NCI-H1436 treated with DMSO at 0.1 percent for 48 hours (cell line): ENCODE measurements around the gene EYA2.

ENCODE experiments used
- DNase-seq: peaks from one replicate; lab custom pipeline; 2025; lab: John Stamatoyannopoulos, UW

EYA2 gene

GRCh38 chr20:47036091-47036870 lies 141.6 kb downstream of the EYA2 start:
- no peak for DNase-seq

GRCh38 chr20:47038566-47039560 lies 144.2 kb downstream of the EYA2 start:
- no peak for DNase-seq

- no peak for DNase-seq
Observed at GRCh38 chr20:47040506-47041125, 146.0 kb downstream of the EYA2 start.

GRCh38 chr20:47041396-47041899 lies 146.8 kb downstream of the EYA2 start:
- no peak for DNase-seq

- DNase-seq: no peak
Observed at GRCh38 chr20:47042464-47042863, 147.8 kb downstream of the EYA2 start.

- DNase-seq: no peak
Observed at GRCh38 chr20:47043086-47043485, 148.4 kb downstream of the EYA2 start.

- DNase-seq: no peak
Observed at GRCh38 chr20:47044938-47045337, 150.3 kb downstream of the EYA2 start.

GRCh38 chr20:47048054-47048453 lies 153.4 kb downstream of the EYA2 start:
- DNase-seq: no peak

- no peak for DNase-seq
Observed at GRCh38 chr20:47049771-47050170, 155.1 kb downstream of the EYA2 start.

- DNase-seq: no peak
Observed at GRCh38 chr20:47050996-47051395, 156.4 kb downstream of the EYA2 start.

- no peak for DNase-seq
Observed at GRCh38 chr20:47051936-47052526, 157.4 kb downstream of the EYA2 start.

- no peak for DNase-seq
Observed at GRCh38 chr20:47054506-47054905, 159.9 kb downstream of the EYA2 start.

GRCh38 chr20:47054945-47055344 lies 160.3 kb downstream of the EYA2 start:
- no peak for DNase-seq

GRCh38 chr20:47055699-47056369 lies 161.2 kb downstream of the EYA2 start:
- no peak for DNase-seq

- no peak for DNase-seq
Observed at GRCh38 chr20:47057661-47058060, 163.0 kb downstream of the EYA2 start.

- no peak for DNase-seq
Observed at GRCh38 chr20:47058236-47058635, 163.6 kb downstream of the EYA2 start.

GRCh38 chr20:47059536-47059935 lies 164.9 kb downstream of the EYA2 start:
- no peak for DNase-seq

GRCh38 chr20:47061549-47061948 lies 166.9 kb downstream of the EYA2 start:
- no peak for DNase-seq

GRCh38 chr20:47062226-47062890 lies 167.7 kb downstream of the EYA2 start:
- DNase-seq: no peak

- no peak for DNase-seq
Observed at GRCh38 chr20:47063407-47063806, 168.8 kb downstream of the EYA2 start.

- no peak for DNase-seq
Observed at GRCh38 chr20:47063808-47064207, 169.2 kb downstream of the EYA2 start.
